B cell (primary cell): ENCODE data around the gene ZNF689. TPM values are rescaled to one million over a fixed set of nuclear protein-coding genes. Genes with fewer than 3 reads are reported as not detected.

ENCODE experiments used
- ATAC-seq: fragments of 200-7000 bp; cut with Tn5 transposase; one replicate; pipeline ENCODE4 v1.10.0; 2021; ENCODE audit warnings: low read depth, mild to moderate bottlenecking, moderate number of reproducible peaks, moderate library complexity
- CTCF ChIA-PET: fragments of 350-600 bp; sonication (Branson Sonifier 250); formaldehyde crosslinking; loops from one replicate; lab custom pipeline; 2021; ENCODE audit warnings: antibody characterized with exemption, inconsistent platforms; lab: Charles Lee
- POLR2A ChIA-PET: fragments of 350-600 bp; sonication (Branson Sonifier 250); formaldehyde crosslinking; loops from one replicate; lab custom pipeline; 2021; ENCODE audit warnings: antibody characterized with exemption; lab: Charles Lee
- DNase-seq: peaks from one replicate; pipeline ENCODE4 v3.0.0; 2013
- H2AFZ ChIP-seq: 2 replicates; pipeline ENCODE4 v1.6.1; 2012; ENCODE audit warnings: mild to moderate bottlenecking, low read depth, low read length; ENCODE audit not compliant: insufficient read depth, poor library complexity, severe bottlenecking
- H3K27ac ChIP-seq, 2 donors: 1 replicate in 1 of 2; 2 replicates in 1 of 2; pipeline ENCODE4 v1.5.1; 2012 to 2013; ENCODE audit warnings: low read length in 2 of 2, mild to moderate bottlenecking in 2 of 2, moderate library complexity in 1 of 2
- H3K27me3 ChIP-seq, 4 experiments: fragments of 200-600 bp in 1 of 4; sonication (generic) in 1 of 4; replicated peaks in 1 of 4; 1 replicate in 2 of 4; 2 replicates in 2 of 4; pipeline versions ENCODE4 v1.6.1 to v1.7.0; 2013 to 2016; ENCODE audit warnings: low read length in 3 of 4, mild to moderate bottlenecking in 2 of 4, mixed read lengths in 1 of 4, moderate library complexity in 1 of 4; ENCODE audit not compliant: insufficient read depth in 4 of 4, control insufficient read depth in 3 of 4; ENCODE audit errors: control extremely low read depth in 1 of 4
- H3K36me3 ChIP-seq, 2 experiments: replicated peaks in 1 of 2; 1 replicate in 1 of 2; 2 replicates in 1 of 2; pipeline versions ENCODE4 v1.6.1 to v1.7.1; 2013; ENCODE audit warnings: low read length in 1 of 2; ENCODE audit not compliant: insufficient read depth in 2 of 2, control insufficient read depth in 1 of 2; ENCODE audit errors: control extremely low read depth in 1 of 2, extremely low read depth in 1 of 2
- H3K4me1 ChIP-seq, 2 donors: fragments of 200-600 bp in 1 of 2; sonication (generic) in 1 of 2; 1 replicate in 1 of 2; 2 replicates in 1 of 2; pipeline versions ENCODE4 v1.5.1 to v1.6.1; 2013 to 2017; ENCODE audit warnings: low read length in 2 of 2; ENCODE audit not compliant: control insufficient read depth in 2 of 2, insufficient read depth in 2 of 2
- H3K4me2 ChIP-seq: replicated peaks from 2 replicates; pipeline ENCODE3; 2012; ENCODE audit warnings: mild to moderate bottlenecking, low read depth, low read length; ENCODE audit not compliant: poor library complexity, severe bottlenecking
- H3K4me3 ChIP-seq, 5 experiments: fragments of 200-600 bp in 1 of 5; sonication (generic) in 1 of 5; 1 replicate in 3 of 5; 2 replicates in 2 of 5; pipeline versions ENCODE4 v1.5.1 to v1.7.0; 2011 to 2016; ENCODE audit warnings: low read length in 4 of 5, mild to moderate bottlenecking in 4 of 5, low read depth in 2 of 5, control low read depth in 1 of 5, moderate library complexity in 1 of 5; ENCODE audit not compliant: insufficient read depth in 1 of 5; ENCODE audit errors: control extremely low read depth in 1 of 5, extremely low read depth in 1 of 5
- H3K79me2 ChIP-seq: fragments of 200-600 bp; sonication (generic); one replicate; pipeline ENCODE4 v1.6.0; 2016; ENCODE audit warnings: low read length; ENCODE audit not compliant: control insufficient read depth, insufficient read depth
- H3K9ac ChIP-seq: fragments of 200-600 bp; sonication (generic); 2 replicates; pipeline ENCODE4 v1.6.1; 2017; ENCODE audit warnings: mild to moderate bottlenecking, low read length, moderate library complexity
- H3K9me3 ChIP-seq, 3 donors: one replicate each; pipeline versions ENCODE4 v1.6.1 to v1.7.1; 2013; ENCODE audit warnings: low read length in 2 of 3; ENCODE audit not compliant: control insufficient read depth in 2 of 3, insufficient read depth in 1 of 3; ENCODE audit errors: control extremely low read depth in 1 of 3
- H4K20me1 ChIP-seq: 2 replicates; pipeline ENCODE4 v1.6.0; 2012; ENCODE audit warnings: mild to moderate bottlenecking, low read length; ENCODE audit not compliant: insufficient read depth, control insufficient read depth, poor library complexity, severe bottlenecking
- H3K27ac Mint-ChIP-seq: one replicate; pipeline ENCODE4 v1.8.0; 2021; ENCODE audit warnings: mixed read lengths
- H3K27me3 Mint-ChIP-seq: one replicate; pipeline ENCODE4 v1.8.0; 2021; ENCODE audit warnings: mixed read lengths
- H3K4me1 Mint-ChIP-seq: one replicate; pipeline ENCODE4 v1.8.0; 2021; ENCODE audit warnings: mixed read lengths
- H3K4me3 Mint-ChIP-seq: one replicate; pipeline ENCODE4 v1.8.0; 2021; ENCODE audit warnings: mixed read lengths
- H3K9me3 Mint-ChIP-seq: one replicate; pipeline ENCODE4 v1.8.0; 2022; ENCODE audit warnings: mixed read lengths; ENCODE audit not compliant: insufficient read depth
- EZH2 ChIP-seq: IDR thresholded peaks from 2 replicates; pipeline ENCODE4 v1.6.1; 2012; ENCODE audit warnings: borderline replicate concordance, low read depth, mild to moderate bottlenecking, moderate library complexity, low read length; ENCODE audit not compliant: insufficient read depth, poor library complexity, severe bottlenecking
- WGBS: methylation state at CpG from one replicate; pipeline ENCODE4 v1.1.5; 2013; ENCODE audit warnings: missing lambda C conversion rate; ENCODE audit not compliant: insufficient coverage; 5-methylcytosine and 5-hydroxymethylcytosine counted together
- intact Hi-C: fragments of 100-400 bp; cut with micrococcal nuclease; formaldehyde crosslinking; loops from one replicate; pipeline ENCODE4 v1.10.0; 2022
- polyA plus RNA-seq: library from polyadenylated mRNA; depleted of rRNA; stranded (reverse); fragments of >200 nt; gene quantifications from 2 replicates; pipeline ENCODE4 v1.2.3, GENCODE V29; 2012
- total RNA-seq, 2 donors: library from RNA; stranded (reverse); fragments of 120-200 nt in 1 of 2; gene quantifications; 1 replicate in 1 of 2; 2 replicates in 1 of 2; pipeline versions ENCODE4 v1.2.3 to v1.2.4, GENCODE V29; 2013 to 2022
- TF ChIP-seq, protein P1 (sequence below): fragments of 200-600 bp; IDR thresholded peaks from one replicate; pipeline ENCODE4 v1.8.0; 2022; ENCODE audit warnings: antibody characterized with exemption, mild to moderate bottlenecking

ZNF689 gene
- total and polyA plus RNA-seq, 2 donors (not counting 1 experiment from before 2014, with no cell fraction given) = 8.1 to 12.4 TPM

GRCh38 chr16:30600929-30601328 is 9.3 kb downstream of the ZNF689 start:
- DNase-seq (no peak), ATAC-seq (no peak)
- no peaks in the 10 kb centered on the region for H3K27me3 ChIP-seq
- intact Hi-C loops = no loop called here
- H3K4me1 ChIP-seq = no peaks in the 10 kb centered on the region
- Mint-ChIP-seq H3K27me3 (no peaks in the 10 kb centered on the region), H3K4me3 (no peak overlapping the region), H3K4me1 (peaks cover 2% of the 10 kb centered on the region), H3K9me3 (no peaks in the 10 kb centered on the region), H3K27ac (no peak overlapping the region)
- no peaks in the 10 kb centered on the region for H4K20me1 ChIP-seq
- ChIA-PET POLR2A (no interaction called here), CTCF (interaction anchor here (0.6 to 4.9 kb wide), 5 partner anchors 9 to 170 kb away, joined by 3 to 41 read pairs (median 3); partner anchors contain the start of gene DCTPP1)
- no peak overlapping the region for H3K9ac ChIP-seq
- 78% methylated on average over 1 of the region's 2 CpGs for WGBS
- TF ChIP-seq, protein P1, sequence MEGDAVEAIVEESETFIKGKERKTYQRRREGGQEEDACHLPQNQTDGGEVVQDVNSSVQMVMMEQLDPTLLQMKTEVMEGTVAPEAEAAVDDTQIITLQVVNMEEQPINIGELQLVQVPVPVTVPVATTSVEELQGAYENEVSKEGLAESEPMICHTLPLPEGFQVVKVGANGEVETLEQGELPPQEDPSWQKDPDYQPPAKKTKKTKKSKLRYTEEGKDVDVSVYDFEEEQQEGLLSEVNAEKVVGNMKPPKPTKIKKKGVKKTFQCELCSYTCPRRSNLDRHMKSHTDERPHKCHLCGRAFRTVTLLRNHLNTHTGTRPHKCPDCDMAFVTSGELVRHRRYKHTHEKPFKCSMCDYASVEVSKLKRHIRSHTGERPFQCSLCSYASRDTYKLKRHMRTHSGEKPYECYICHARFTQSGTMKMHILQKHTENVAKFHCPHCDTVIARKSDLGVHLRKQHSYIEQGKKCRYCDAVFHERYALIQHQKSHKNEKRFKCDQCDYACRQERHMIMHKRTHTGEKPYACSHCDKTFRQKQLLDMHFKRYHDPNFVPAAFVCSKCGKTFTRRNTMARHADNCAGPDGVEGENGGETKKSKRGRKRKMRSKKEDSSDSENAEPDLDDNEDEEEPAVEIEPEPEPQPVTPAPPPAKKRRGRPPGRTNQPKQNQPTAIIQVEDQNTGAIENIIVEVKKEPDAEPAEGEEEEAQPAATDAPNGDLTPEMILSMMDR = no peak
- TF ChIP-seq EZH2 = no peak
- no peaks in the 10 kb centered on the region for H3K9me3 ChIP-seq
- no peak overlapping the region for H3K4me3 ChIP-seq
- no peak overlapping the region for H3K27ac ChIP-seq
- peaks cover 0 to 23% of the 10 kb centered on the region in 2 experiments for H3K36me3 ChIP-seq
- no peak overlapping the region for H2AFZ ChIP-seq
- H3K4me2 ChIP-seq = no peak overlapping the region
- no peaks in the 10 kb centered on the region for H3K79me2 ChIP-seq

DNA sequence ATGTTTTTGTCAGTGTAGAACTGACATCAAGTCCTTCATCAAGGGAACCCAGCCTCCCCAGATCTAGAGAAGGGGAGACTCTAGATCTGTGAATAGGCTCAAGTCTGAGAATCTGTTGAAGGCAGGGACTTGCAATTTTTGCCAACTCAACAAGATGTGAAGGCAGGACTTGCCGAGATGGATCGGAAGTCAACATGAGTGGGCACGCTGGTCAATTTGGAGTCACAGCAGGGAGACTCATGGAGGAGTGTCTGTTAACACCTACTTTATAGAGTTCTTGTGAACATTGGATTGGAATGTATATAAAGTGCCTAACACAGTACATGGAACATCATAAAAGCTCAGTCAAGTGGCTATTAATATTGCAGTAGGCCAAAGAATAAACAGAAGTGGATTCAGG is 10.0 kb downstream of the ZNF689 start:
- H3K27me3 ChIP-seq = no peaks in the 10 kb centered on the region
- no peak for ATAC-seq
- H3K27ac ChIP-seq = no peak overlapping the region
- peaks cover 2% of the 10 kb centered on the region for H3K4me1 Mint-ChIP-seq
- 100% methylated on average over 1 of the region's 3 CpGs for WGBS
- H3K4me1 ChIP-seq = no peaks in the 10 kb centered on the region
- no peaks in the 10 kb centered on the region for H4K20me1 ChIP-seq
- peaks cover 0 to 22% of the 10 kb centered on the region in 2 experiments for H3K36me3 ChIP-seq
- H3K9me3 Mint-ChIP-seq = no peaks in the 10 kb centered on the region
- no peak overlapping the region for H3K27ac Mint-ChIP-seq
- no peak overlapping the region for H3K4me2 ChIP-seq
- no peak overlapping the region for H3K4me3 Mint-ChIP-seq
- no peaks in the 10 kb centered on the region for H3K79me2 ChIP-seq
- H3K9ac ChIP-seq = no peak overlapping the region
- POLR2A ChIA-PET = no interaction called here
- CTCF ChIA-PET = interaction anchor here (0.6 to 4.9 kb wide), 7 partner anchors 8 to 399 kb away, joined by 3 to 41 read pairs (median 3); partner anchors contain the start of gene DCTPP1
- no peak for TF ChIP-seq EZH2
- TF ChIP-seq, protein P1 = no peak
- no peak overlapping the region for H2AFZ ChIP-seq
- intact Hi-C loops = no loop called here
- DNase-seq = no peak
- no peak overlapping the region for H3K4me3 ChIP-seq
- no peaks in the 10 kb centered on the region for H3K27me3 Mint-ChIP-seq
- H3K9me3 ChIP-seq = no peaks in the 10 kb centered on the region
